H9 (cell line): ENCODE results near the gene CXCL12. TPM values are rescaled to one million over a fixed set of nuclear protein-coding genes. Genes with fewer than 3 reads are reported as not detected.

Experiments used
- DNase-seq: peaks from one replicate; pipeline ENCODE4 v3.0.0-alpha.2; 2017
- H2AFZ ChIP-seq: one replicate; pipeline ENCODE4 v1.6.1; 2013; ENCODE audit warnings: mild to moderate bottlenecking, low read length, control low read depth, moderate library complexity
- H2AK5ac ChIP-seq: 2 replicates; pipeline ENCODE4 v1.6.1; 2013; ENCODE audit warnings: low read length, control low read depth, mixed read lengths; ENCODE audit not compliant: insufficient read length
- H2BK120ac ChIP-seq: one replicate; pipeline ENCODE4 v1.6.1; 2013; ENCODE audit warnings: low read depth, mild to moderate bottlenecking, low read length, control low read depth, inconsistent platforms; ENCODE audit not compliant: poor library complexity, severe bottlenecking
- H2BK12ac ChIP-seq: 2 replicates; pipeline ENCODE4 v1.6.1; 2013; ENCODE audit warnings: low read length, control low read depth, mixed read lengths, low read depth; ENCODE audit not compliant: insufficient read length
- H2BK15ac ChIP-seq: 2 replicates; pipeline ENCODE4 v1.6.1; 2013; ENCODE audit warnings: low read depth, low read length, control low read depth
- H2BK20ac ChIP-seq: one replicate; pipeline ENCODE4 v1.6.1; 2013; ENCODE audit warnings: low read depth, mild to moderate bottlenecking, low read length, control low read depth, inconsistent platforms; ENCODE audit not compliant: poor library complexity, severe bottlenecking
- H2BK5ac ChIP-seq: 2 replicates; pipeline ENCODE4 v1.6.1; 2013; ENCODE audit warnings: low read length, control low read depth, mixed read lengths; ENCODE audit not compliant: insufficient read length
- H3K14ac ChIP-seq: 2 replicates; pipeline ENCODE4 v1.6.1; 2013; ENCODE audit warnings: low read length, control low read depth; ENCODE audit not compliant: insufficient read depth
- H3K18ac ChIP-seq: 2 replicates; pipeline ENCODE4 v1.6.1; 2013; ENCODE audit warnings: low read depth, mild to moderate bottlenecking, mixed read lengths, low read length, control low read depth; ENCODE audit not compliant: insufficient read length
- H3K23ac ChIP-seq: 2 replicates; pipeline ENCODE4 v1.6.1; 2013; ENCODE audit warnings: low read length, control low read depth, mixed read lengths, low read depth; ENCODE audit not compliant: insufficient read length
- H3K23me2 ChIP-seq: 2 replicates; pipeline ENCODE4 v1.6.1; 2013; ENCODE audit warnings: low read depth, mild to moderate bottlenecking, mixed read lengths, low read length, control low read depth; ENCODE audit not compliant: insufficient read length, poor library complexity, severe bottlenecking
- H3K27ac ChIP-seq: 2 replicates; pipeline ENCODE4 v1.5.1; 2013; ENCODE audit warnings: low read length, control low read depth, mixed read lengths, low read depth; ENCODE audit not compliant: insufficient read length
- H3K27me3 ChIP-seq: 2 replicates; pipeline ENCODE4 v1.6.1; 2013; ENCODE audit warnings: low read length, control low read depth, inconsistent platforms; ENCODE audit not compliant: insufficient read depth
- H3K4ac ChIP-seq: 2 replicates; pipeline ENCODE4 v1.6.1; 2013; ENCODE audit warnings: low read depth, mild to moderate bottlenecking, control low read depth, inconsistent platforms, low read length, moderate library complexity
- H3K4me1 ChIP-seq: 2 replicates; pipeline ENCODE4 v1.6.1; 2013; ENCODE audit warnings: low read length, control low read depth, inconsistent platforms; ENCODE audit not compliant: insufficient read depth
- H3K4me2 ChIP-seq: 2 replicates; pipeline ENCODE4 v1.6.1; 2013; ENCODE audit warnings: low read length, control low read depth, mixed read lengths; ENCODE audit not compliant: insufficient read length, insufficient read depth
- H3K56ac ChIP-seq: 2 replicates; pipeline ENCODE4 v1.6.1; 2013; ENCODE audit warnings: low read depth, mild to moderate bottlenecking, mixed read lengths, low read length, control low read depth; ENCODE audit not compliant: insufficient read length
- H3K79me1 ChIP-seq: 2 replicates; pipeline ENCODE4 v1.6.1; 2013; ENCODE audit warnings: low read depth, mild to moderate bottlenecking, moderate library complexity, low read length, control low read depth, inconsistent platforms; ENCODE audit not compliant: insufficient read depth, poor library complexity, severe bottlenecking
- H3K79me2 ChIP-seq: 2 replicates; pipeline ENCODE4 v1.6.1; 2013; ENCODE audit warnings: low read length, control low read depth, inconsistent platforms; ENCODE audit not compliant: insufficient read depth
- H3K9ac ChIP-seq: 2 replicates; pipeline ENCODE4 v1.6.1; 2013; ENCODE audit warnings: low read length, control low read depth, mixed read lengths; ENCODE audit not compliant: insufficient read length; ENCODE audit errors: extremely low read depth
- H3K9me3 ChIP-seq: one replicate; pipeline ENCODE4 v1.6.1; 2013; ENCODE audit warnings: low read depth, low read length, inconsistent platforms; ENCODE audit not compliant: control insufficient read depth
- H3T11ph ChIP-seq: one replicate; pipeline ENCODE4 v1.6.1; 2013; ENCODE audit warnings: mild to moderate bottlenecking, low read length, control low read depth, inconsistent platforms
- H4K20me1 ChIP-seq: one replicate; pipeline ENCODE4 v1.6.1; 2013; ENCODE audit not compliant: control insufficient read depth, insufficient read length, insufficient read depth
- H4K5ac ChIP-seq: 2 replicates; pipeline ENCODE4 v1.6.1; 2013; ENCODE audit warnings: low read depth, mild to moderate bottlenecking, mixed read lengths, low read length, control low read depth; ENCODE audit not compliant: insufficient read length
- H4K8ac ChIP-seq: replicated peaks from 2 replicates; pipeline ENCODE4 v1.6.1; 2013; ENCODE audit warnings: low read length, control low read depth, mixed read lengths, low read depth; ENCODE audit not compliant: insufficient read length
- H4K91ac ChIP-seq: 2 replicates; pipeline ENCODE4 v1.6.1; 2013; ENCODE audit warnings: low read depth, mild to moderate bottlenecking, moderate library complexity, mixed read lengths, low read length, control low read depth; ENCODE audit not compliant: insufficient read length
- H3K27ac Mint-ChIP-seq, 3 experiments: 2 replicates in 2 of 3; 3 replicates in 1 of 3; pipeline ENCODE4 v1.8.0; 2020 to 2021; ENCODE audit warnings: mixed read lengths in 3 of 3, mild to moderate bottlenecking in 1 of 3, moderate library complexity in 1 of 3
- H3K27me3 Mint-ChIP-seq: 2 replicates; pipeline ENCODE4 v1.8.0; 2021; ENCODE audit warnings: low read depth, mild to moderate bottlenecking, moderate library complexity, mixed read lengths
- H3K36me3 Mint-ChIP-seq, 3 experiments: 2 replicates in 2 of 3; 3 replicates in 1 of 3; pipeline ENCODE4 v1.8.0; 2020 to 2021; ENCODE audit warnings: low read depth in 3 of 3, mixed read lengths in 3 of 3; ENCODE audit not compliant: insufficient read depth in 1 of 3
- H3K4me1 Mint-ChIP-seq, 2 experiments: 2 replicates each; pipeline ENCODE4 v1.8.0; 2020; ENCODE audit warnings: mixed read lengths in 2 of 2
- H3K4me3 Mint-ChIP-seq, 2 experiments: 2 replicates in 1 of 2; 3 replicates in 1 of 2; pipeline ENCODE4 v1.8.0; 2020 to 2021; ENCODE audit warnings: mild to moderate bottlenecking in 2 of 2, mixed read lengths in 2 of 2, moderate library complexity in 1 of 2
- H3K9me3 Mint-ChIP-seq, 2 experiments: 2 replicates in 1 of 2; 3 replicates in 1 of 2; pipeline ENCODE4 v1.8.0; 2020; ENCODE audit warnings: mild to moderate bottlenecking in 2 of 2, mixed read lengths in 2 of 2, moderate library complexity in 1 of 2
- WGBS: extraction: QIAGEN DNeasy Blood & Tissue Kit; methylation state at CpG from one replicate; pipeline ENCODE4 v1.1.7; 2013; ENCODE audit warnings: missing lambda C conversion rate, low lambda C conversion rate, mixed read lengths; ENCODE audit not compliant: insufficient read length; ENCODE audit errors: extremely low coverage; 5-methylcytosine and 5-hydroxymethylcytosine counted together
- total RNA-seq: library from RNA; stranded (reverse); gene quantifications from 2 replicates; pipeline ENCODE4 v1.2.1, GENCODE V29; 2021
- TF ChIP-seq, protein P1 (sequence below): fragments of 200-600 bp; sonication (generic); conservative IDR thresholded peaks from 3 replicates; pipeline ENCODE4 v1.8.0; 2021; ENCODE audit warnings: antibody characterized with exemption, mild to moderate bottlenecking

CXCL12 gene
- total RNA-seq, 1 experiment from 2014 or later, result 28.3 TPM

DNA sequence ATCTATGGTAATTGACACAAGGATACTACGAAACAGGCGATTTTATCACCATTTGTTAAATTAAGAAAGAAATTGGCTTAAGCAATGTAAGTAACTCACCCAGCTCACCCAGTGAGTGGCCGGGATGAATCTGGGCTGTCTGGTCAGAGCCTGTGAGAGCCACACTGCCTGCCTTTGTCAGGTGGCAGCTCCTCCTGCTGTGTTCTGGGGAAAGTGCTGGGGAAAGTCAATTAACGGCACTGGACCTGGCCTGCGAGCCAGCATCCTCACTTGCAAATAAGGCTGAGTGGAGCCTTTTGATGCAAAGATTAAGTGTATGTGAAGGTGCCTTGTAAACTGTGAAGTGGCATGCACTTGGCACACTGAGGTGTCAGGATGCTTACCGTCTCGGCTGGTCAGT lies 13.4 kb upstream of the CXCL12 start:
- no peak overlapping the region for H4K5ac ChIP-seq
- H2BK12ac ChIP-seq, result no peak overlapping the region
- TF ChIP-seq, protein P1, sequence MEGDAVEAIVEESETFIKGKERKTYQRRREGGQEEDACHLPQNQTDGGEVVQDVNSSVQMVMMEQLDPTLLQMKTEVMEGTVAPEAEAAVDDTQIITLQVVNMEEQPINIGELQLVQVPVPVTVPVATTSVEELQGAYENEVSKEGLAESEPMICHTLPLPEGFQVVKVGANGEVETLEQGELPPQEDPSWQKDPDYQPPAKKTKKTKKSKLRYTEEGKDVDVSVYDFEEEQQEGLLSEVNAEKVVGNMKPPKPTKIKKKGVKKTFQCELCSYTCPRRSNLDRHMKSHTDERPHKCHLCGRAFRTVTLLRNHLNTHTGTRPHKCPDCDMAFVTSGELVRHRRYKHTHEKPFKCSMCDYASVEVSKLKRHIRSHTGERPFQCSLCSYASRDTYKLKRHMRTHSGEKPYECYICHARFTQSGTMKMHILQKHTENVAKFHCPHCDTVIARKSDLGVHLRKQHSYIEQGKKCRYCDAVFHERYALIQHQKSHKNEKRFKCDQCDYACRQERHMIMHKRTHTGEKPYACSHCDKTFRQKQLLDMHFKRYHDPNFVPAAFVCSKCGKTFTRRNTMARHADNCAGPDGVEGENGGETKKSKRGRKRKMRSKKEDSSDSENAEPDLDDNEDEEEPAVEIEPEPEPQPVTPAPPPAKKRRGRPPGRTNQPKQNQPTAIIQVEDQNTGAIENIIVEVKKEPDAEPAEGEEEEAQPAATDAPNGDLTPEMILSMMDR, result no peak
- no peak overlapping the region for H3K4me3 Mint-ChIP-seq
- no peak overlapping the region for H3K23ac ChIP-seq
- DNase-seq, result no peak
- H4K8ac ChIP-seq, result no peak overlapping the region
- WGBS, result no CpG with 5 or more reads among the region's 7 CpGs
- no peaks in the 10 kb centered on the region; the same call in 1 of the 2 replicates for H3K27me3 ChIP-seq
- H3K4me1 Mint-ChIP-seq, result peaks cover 62 to 74% of the 10 kb centered on the region in 2 experiments
- no peak overlapping the region for H2BK15ac ChIP-seq
- no peak overlapping the region for H2BK5ac ChIP-seq
- no peak overlapping the region for H3K9ac ChIP-seq
- H3K9me3 Mint-ChIP-seq, result no peaks in the 10 kb centered on the region; a peak in 2 of 5 replicates
- H3K4me2 ChIP-seq, result no peak overlapping the region
- H3K27ac ChIP-seq, result no peak overlapping the region
- no peak overlapping the region for H2BK20ac ChIP-seq
- no peaks in the 10 kb centered on the region for H3K79me1 ChIP-seq
- no peak overlapping the region for H2AFZ ChIP-seq
- H3K27me3 Mint-ChIP-seq, result peaks cover 22% of the 10 kb centered on the region
- no peaks in the 10 kb centered on the region; a peak in 1 of 7 replicates for H3K36me3 Mint-ChIP-seq
- no peak overlapping the region for H3K4ac ChIP-seq
- no peaks in the 10 kb centered on the region for H3K79me2 ChIP-seq
- no peak overlapping the region for H3K18ac ChIP-seq
- no peak overlapping the region for H3T11ph ChIP-seq
- H2BK120ac ChIP-seq, result no peak overlapping the region
- no peaks in the 10 kb centered on the region for H4K20me1 ChIP-seq
- no peak overlapping the region for H3K56ac ChIP-seq
- no peak overlapping the region for H2AK5ac ChIP-seq
- H3K27ac Mint-ChIP-seq, result no peak overlapping the region
- no peaks in the 10 kb centered on the region for H3K23me2 ChIP-seq
- H3K9me3 ChIP-seq, result no peaks in the 10 kb centered on the region
- peaks cover 16% of the 10 kb centered on the region for H3K4me1 ChIP-seq
- H4K91ac ChIP-seq, result no peak overlapping the region
- H3K14ac ChIP-seq, result no peak overlapping the region
